Measurements from ENCODE around the gene ZNF474.

The ZNF474 gene

DNA sequence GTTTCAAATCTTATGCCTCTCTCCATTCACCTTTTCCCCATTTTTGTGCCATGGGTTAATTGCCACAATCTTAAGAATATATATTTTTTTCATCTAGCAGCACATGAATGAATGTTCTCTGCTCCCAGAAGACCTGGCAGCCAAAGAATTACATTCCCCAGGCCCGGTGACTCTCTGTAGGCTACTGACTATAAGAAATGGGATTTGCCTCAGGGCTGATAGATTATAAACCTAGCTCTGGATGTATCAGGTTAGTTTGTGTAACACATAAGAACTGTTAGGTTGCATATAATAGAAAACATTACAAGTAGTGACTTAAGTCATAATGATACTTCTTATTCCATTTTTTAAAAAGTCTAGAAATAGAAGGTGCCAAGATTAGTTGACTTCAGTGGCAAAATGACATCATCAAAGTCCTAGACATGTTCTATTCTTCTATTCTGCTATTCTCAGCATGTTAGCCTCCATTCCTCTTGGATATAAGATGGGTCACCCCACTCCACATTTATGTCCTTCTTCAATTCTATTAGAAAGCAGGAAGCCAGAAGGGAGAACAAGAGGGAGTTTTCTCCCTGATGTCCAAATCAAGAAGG lies 10.9 kb upstream of the ZNF474 start:
- no peak for DNase-seq (ENCODE audit: low read depth in 1 of 2, low spot score in 1 of 2)

DNA sequence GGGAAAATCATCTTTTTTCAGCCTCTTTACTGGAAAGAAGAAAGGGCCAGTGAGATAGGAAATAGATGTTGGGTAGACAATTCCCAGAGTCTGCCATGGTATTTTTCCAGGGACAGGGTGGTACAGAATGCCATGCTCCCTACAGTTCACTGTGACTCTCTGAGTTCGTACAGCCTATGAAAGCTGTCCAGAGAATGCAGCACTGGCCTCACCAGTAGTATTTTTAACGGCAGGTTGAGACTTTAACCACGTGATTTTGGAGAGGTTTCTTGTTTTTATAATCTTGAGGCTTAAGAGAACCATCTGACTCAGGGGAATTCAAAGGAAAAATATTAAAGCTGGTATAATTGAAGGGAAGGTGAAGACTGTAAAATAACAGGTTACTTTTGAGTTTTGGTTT lies 10.1 kb upstream of the ZNF474 start:
- DNase-seq (ENCODE audit: low read depth in 1 of 2, low spot score in 1 of 2) = no peak

DNA sequence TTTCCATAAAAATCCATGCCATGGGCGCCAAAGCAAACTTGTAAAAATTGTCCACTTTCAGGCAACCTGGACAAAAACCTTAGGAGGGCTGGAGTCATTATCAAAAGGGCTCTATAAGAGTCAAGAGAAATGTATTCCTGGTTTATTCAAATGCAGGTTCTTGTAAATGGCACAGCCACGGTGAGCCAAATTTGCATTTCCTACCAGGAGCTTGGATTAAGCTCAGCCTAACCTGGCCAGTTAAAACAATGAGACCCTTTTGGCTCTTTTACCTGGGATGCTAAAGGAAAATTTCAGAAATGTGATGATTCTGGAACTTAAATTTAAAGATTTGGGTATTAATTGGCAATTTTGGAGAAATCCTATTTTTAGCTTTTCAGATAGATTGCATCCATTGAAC lies 8.9 kb upstream of the ZNF474 start:
- no peak for DNase-seq (ENCODE audit: low read depth in 1 of 2, low spot score in 1 of 2)

DNA sequence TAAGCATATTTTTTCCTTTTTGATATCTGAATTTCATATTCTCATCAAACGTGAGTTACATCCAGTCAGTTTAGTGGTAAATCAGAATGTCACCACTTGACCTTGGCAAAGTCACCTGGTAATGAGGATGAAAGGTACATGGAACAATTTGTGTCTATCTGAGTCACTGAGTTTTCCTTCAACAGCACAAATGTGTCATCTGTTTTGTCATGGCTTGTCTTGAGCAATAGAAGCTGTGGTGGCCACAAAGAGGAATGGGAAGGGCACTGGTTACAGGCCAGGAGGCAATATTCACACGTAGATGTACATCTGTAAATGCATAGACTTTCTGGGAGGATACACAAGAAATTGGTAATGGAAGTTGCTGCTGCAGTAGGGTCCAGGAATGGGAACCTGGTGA lies 8.4 kb upstream of the ZNF474 start:
- no peak for DNase-seq (ENCODE audit: low read depth in 1 of 2, low spot score in 1 of 2)

DNA sequence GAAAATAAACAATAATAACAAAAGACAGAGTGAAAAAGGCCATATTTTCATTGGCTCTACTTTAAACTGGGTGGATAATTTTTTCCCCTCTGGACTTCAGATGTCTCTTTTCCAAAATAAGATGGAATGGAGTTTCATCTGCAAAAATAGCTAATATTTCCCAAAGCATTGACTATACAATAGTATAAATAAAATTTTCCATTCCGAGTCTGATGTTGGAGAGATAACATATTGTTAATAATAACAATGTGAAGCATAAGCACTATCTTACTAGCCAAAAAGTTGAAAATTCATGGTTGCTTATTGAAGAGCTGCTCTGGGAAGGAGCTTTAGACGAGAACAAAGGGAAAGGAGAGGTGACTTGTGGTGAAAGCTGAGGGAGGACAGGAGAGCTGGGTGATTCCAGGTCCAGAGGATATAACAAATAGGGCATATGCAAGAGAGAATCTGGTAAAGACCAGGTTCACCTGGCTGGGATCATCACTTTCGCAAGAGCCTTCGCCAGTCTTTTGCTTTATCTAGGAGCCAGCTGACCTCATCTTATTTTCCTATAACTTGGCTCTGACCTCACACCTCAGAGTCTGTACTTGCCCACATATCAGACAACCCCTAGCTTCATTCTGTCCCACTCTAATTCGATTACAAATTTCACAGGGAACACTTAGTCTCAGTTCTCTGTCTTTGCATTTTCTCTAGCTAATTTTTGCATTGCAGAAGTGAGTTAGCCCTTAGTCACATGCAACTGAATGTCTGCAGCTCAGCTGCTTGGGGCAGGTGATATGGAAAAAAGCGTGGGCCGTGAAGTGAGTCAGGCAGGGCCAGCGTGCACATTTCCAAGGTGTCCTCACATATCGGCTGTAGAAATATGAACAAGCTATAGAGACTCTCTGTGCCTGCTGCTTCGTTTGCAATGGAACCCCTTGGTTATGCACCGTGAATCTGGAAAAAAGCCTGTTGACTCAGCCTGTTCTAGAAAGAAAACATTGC lies 7.6 kb upstream of the ZNF474 start:
- DNase-seq (ENCODE audit: low read depth in 1 of 2, low spot score in 1 of 2) = peak in 1 of 2 donors; percentile 7

DNA sequence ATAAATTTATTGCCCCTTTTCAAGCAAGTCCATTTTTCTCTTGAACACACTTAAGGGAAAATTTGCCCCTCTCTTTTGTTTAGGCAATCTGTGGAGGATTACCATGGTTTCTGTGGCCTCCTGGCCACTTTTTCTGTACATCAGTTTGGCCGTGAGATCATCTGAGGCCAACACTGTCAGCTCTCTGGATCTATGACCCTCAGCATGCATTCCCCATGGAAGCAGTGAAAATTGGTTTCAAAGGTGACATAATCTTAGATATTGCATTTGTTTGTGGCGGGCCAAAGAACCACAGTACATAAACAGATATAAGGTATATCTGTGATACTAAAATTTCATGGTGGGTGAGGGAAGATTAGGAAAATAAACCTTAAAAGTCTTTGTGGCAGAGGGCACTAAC lies 4.6 kb upstream of the ZNF474 start:
- DNase-seq (ENCODE audit: low read depth in 1 of 2, low spot score in 1 of 2) = no peak

DNA sequence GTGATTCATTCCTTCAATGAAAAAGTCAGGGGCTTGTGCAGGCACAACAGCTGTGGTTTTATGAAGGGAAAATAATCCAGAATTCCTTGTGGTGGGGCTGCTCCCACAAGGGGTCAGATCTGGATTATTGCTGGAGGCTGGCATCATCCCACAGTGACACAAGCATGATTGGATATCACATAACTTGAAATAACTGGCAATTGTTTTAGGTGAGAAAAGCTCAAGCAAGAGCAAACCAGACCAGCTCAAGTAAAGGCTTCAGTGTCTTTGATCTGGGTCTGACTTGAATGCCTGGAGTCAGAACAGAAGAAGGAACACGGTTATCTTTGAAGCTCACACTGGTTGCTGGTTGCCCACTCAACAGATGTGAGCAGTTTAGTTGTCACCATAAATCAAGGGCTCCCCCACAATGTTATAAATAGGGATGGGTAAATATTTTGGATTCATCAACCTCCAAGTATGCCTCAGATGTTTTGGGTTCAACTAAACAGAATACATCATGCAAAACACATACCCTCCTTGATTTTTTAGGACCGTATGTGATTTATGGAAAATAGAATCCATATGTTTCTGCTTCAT lies 3.1 kb upstream of the ZNF474 start:
- DNase-seq (ENCODE audit: low read depth in 1 of 2, low spot score in 1 of 2) = no peak

DNA sequence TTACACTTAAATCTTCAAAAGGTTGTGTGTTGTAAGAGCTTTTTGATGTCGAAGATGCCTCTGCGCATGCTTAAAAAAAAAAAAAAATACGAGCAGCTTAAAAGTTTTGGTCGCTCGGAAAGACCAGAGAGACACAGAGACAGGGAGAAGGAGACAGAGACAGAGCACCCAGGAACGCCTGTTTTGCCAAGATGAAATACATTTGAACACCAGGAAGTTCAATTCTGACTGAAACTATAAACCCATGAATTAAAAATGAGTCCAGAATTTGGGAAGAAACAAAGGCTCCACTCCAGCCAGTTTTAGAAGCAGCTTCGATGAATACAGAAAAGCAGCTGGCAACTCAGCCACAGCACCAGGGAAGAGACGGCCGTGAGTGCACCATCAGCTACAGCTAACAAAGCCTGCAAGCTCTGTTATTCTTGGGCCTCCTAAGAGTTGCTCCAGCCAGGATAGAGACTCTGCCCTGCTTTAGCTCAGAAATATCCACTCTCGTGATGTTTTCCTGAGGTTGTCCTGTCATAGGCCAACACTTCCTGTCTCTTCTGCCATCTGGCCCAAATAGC lies 2.5 kb upstream of the ZNF474 start:
- DNase-seq (ENCODE audit: low read depth in 1 of 2, low spot score in 1 of 2) = no peak

DNA sequence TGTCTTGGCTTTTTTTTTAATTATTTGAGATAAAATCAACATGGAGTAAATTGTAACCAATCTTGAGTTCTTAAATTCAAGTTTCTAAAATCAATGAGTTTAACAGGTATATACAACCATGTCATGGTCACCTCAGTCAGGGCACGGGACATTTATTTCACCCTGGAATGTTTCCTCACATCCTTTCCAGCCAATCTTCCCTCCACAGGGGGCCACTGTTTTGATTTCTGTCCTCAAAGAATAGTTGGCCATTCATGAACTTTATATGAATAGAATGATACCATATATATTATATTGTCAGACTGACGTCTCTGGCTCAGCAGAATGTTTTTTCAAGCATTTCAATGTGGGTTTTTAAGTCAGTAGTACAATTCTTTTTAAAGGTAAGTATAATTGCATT lies 806 bp downstream of the ZNF474 start:
- no peak for DNase-seq (ENCODE audit: low read depth in 1 of 2, low spot score in 1 of 2)

DNA sequence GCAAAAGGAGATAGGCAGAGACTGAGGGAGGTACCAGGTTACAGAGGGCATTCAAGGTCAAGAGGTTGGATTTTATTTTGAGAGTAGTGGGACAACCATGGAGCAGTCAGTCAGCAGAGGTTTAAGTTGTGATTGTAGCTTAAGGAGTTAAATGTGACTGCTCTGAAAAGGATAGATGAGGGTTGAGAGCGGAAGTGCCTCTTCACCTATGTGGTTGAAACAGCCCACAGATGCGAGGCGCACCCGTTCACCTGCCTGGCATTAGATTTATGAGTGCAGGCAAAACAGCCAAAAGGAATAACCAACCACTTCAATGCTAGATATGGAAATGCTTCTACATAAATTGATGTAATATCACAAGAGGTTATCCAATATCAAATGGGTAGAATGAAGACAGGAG lies 8.4 kb downstream of the ZNF474 start:
- no peak for DNase-seq (ENCODE audit: low read depth in 1 of 2, low spot score in 1 of 2)

DNA sequence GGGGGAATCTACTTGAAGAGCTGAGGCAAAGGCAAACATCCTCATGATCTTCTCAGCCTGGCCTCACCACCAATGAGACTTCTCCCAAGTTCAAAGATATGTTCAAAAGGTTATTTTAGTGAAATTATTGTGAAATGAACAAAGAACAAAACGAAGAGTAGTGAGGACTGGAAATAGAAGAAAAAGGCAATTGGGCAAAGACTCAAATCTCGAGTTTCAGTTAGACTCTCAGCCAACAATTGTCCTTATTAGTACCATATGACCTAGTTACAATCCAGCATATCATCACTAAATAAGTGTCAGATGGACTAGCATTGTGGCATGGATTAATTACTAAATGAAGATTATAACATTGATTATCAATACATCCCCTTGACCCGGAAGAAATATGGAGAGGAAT lies 9.0 kb downstream of the ZNF474 start:
- no peak for DNase-seq (ENCODE audit: low read depth in 1 of 2, low spot score in 1 of 2)

DNA sequence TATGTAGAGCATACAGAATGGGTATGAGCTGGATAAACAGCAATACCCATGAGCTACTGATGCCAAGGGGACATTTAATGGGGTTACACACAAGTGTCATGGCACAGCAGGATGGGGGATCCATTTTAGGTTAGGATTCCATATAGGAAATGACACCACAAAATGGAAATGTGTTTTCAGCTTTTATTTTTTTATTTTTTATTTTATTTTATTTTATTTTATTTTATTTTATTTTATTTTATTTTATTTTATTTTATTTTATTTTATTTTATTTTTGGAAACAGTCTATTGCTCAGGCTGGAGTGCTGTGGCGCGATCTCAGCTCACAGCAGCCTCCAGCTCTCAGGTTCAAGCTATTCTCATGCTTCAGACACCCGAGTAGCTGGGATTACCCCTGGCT lies 11.6 kb downstream of the ZNF474 start:
- no peak for DNase-seq (ENCODE audit: low read depth in 1 of 2, low spot score in 1 of 2)

DNA sequence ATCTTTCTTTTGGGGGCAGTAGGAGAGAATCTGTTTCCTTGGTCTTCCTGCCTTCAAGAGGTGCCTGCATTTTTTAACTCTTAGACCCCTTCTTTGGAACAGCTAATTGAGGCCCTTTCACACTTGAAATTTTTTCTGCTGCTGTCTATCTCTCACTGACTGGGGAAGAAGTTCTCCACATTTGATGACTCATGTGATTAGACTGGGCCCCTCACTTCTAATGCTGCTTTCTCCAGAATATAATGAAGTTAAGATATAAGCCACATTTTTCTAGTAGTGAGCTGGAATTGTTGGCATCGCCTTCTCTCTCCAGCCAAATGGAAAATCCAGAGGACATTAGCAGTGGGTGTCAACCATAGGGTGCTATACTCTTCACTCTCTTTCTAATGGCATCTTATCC lies 12.4 kb downstream of the ZNF474 start:
- DNase-seq (ENCODE audit: low read depth in 1 of 2, low spot score in 1 of 2) = no peak

DNA sequence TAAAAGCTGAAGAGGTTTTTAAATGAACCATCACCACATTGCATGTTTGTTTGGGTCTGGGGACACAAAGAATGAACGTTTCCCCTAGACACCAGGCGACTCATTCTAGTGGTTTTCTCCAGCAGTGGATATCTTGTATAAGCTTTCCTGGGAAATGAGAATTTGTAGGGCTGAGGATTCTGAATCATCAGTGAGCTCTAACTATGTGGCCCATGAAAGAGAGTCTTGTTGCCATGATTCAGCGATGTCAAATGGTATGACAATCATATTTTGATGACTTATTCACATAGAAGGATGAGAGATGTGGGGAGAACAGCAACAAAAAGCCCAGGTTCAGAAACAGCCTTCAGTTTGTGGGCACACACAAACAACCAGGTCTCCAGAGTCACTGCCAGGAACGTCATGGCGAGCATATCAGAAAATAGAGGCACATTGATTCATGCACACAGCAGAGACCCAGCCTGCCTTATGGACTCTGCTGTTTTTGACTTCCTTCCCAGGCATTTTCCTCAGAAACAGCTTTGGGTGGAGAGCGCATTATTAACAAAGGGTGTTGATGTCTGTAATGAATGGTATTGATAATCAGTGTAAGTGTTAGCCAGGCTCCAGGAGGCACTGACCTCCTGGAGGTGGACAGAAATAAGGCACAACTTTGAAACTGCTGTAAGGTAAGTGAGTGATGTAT lies 13.3 kb downstream of the ZNF474 start:
- DNase-seq (ENCODE audit: low read depth in 1 of 2, low spot score in 1 of 2) = no peak

DNA sequence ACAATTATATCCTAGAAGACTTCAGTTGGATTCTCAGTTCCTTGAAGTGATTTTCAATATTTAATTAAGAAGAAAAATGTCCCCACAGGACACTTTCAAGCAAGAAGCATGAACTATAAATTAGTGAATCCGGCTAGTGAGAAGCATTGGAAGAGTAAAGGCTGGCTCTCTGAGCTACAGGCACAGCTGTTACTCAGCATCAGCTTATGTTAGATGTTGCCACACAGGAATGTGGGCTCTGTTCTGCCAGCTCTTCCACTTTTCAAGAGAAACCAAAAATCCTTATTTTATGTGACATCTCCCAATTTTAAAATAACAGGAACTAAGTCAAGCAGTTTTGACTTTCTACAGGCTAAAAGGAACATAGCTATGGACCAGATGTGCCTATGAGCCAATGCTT lies 14.9 kb downstream of the ZNF474 start:
- DNase-seq (ENCODE audit: low read depth in 1 of 2, low spot score in 1 of 2) = no peak

DNA sequence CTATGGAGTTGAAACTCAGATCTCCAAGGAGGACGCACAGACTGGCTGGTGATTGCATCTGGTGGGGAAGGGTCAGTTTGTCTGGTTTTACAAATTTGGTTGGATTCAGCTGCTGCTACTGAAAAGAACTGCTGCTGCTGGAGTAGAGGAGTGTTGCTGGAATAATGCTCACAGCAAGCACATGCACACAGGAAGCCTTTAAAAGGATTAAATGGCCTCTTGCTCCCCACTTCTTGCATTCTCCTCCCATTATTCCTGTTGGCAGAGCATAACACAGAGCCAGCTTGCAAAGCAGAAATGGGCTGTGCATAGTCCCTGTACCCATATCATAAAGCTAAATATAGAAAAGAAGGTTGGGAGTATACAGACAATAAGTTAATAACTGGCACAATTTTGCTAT lies 16.6 kb downstream of the ZNF474 start:
- DNase-seq (ENCODE audit: low read depth in 1 of 2, low spot score in 1 of 2) = no peak

DNA sequence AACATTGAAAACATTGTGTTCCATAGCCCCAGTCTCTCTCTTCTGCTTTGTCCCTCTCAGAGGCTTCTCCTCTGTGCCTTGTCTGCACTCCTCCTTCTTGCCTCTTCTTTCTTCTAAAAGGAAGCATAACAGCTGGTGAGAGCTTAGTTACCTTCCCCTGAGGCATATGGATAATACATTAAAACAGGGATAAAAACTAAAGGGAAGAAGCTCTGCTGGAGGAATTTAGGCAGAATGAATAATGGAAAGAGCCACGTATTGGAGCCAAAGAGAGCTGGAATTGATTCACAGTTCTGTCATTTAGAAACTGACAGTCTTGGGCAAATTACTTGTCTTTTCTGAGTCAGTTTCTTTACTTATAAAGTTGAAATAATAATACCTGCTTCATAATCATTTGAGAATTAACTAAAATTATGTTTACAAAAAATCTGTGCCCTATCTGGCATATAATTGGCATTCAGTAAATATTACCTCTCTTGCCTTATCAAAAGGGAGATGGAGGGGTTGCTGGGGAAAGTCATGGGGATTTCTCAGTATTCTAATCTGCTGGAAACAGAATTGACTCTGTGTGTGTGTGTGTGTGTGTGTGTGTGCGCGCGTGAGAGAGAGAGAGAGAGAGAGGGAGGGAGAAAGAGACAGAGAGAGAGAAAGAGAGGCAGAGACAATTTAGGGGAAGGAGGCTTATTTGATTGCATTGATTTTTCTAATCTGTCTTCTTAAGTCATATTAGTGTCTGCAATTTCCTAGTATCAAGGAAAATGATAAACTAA lies 20.2 kb downstream of the ZNF474 start:
- DNase-seq (ENCODE audit: low read depth in 1 of 2, low spot score in 1 of 2) = no peak

DNA sequence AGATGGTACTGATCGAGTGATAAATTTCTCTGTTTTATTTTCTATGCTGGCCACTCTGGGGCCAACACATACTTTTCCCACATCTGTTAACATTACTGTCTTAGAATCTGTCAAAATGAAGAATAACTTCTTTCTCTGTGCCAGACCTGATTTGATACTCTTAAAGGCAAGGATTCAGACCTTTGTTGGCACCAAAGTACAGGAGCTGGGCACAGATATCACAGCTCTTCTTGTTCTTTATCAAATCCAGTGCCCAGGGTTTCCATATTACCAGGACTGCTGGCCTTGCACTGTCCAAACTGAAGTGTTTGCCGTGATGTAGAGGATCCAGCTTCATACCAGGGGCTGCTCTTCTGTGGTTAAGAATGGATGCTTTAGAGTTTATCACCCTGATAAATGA lies 20.9 kb downstream of the ZNF474 start:
- no peak for DNase-seq (ENCODE audit: low read depth in 1 of 2, low spot score in 1 of 2)

DNA sequence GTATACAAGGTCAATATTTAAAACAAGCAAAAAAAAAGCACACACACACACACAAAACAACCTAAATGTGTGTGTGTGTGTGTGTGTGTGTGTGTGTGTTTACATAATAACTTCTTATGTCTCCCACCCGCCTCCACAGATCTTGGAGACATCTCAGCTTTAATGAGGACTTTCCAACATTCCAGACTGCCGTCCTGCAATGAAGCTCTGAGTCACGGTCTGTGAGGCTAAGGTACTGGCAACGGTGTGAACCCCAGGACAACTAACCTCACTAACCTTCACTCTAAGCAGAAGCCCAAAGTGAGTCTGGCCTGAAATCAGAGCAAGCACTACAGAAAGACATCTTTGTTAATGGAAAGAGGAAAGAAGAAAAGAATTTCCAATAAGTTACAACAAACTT lies 22.3 kb downstream of the ZNF474 start:
- no peak for DNase-seq (ENCODE audit: low read depth in 1 of 2, low spot score in 1 of 2)

DNA sequence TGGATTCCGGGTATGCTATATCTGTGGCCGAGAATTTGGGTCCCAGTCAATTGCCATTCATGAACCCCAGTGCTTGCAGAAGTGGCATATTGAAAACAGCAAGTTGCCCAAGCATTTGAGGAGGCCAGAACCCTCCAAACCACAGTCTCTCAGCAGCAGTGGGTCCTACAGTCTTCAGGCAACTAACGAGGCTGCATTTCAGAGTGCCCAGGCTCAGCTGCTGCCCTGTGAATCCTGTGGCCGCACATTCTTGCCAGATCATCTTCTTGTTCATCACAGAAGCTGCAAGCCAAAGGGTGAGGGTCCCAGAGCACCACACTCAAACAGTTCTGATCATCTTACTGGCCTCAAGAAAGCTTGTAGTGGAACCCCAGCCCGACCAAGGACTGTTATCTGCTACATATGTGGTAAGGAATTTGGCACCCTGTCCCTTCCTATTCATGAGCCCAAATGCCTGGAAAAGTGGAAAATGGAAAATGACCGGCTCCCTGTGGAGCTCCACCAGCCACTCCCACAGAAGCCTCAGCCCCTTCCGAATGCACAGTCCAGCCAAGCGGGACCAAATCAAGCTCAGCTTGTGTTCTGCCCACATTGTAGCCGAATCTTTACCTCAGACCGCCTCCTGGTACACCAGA lies 23.0 kb downstream of the ZNF474 start:
- DNase-seq (ENCODE audit: low read depth in 1 of 2, low spot score in 1 of 2) = no peak
